Mucosa of descending colon (tissue), 3 donors: ENCODE results near the gene ZNF423. TPM values are rescaled to one million over a fixed set of nuclear protein-coding genes. Genes with fewer than 3 reads are reported as not detected.

Source experiments
- ATAC-seq: fragments of 200-7000 bp; cut with Tn5 transposase; one replicate; pipeline ENCODE4 v1.9.1; 2020; ENCODE audit warnings: mild to moderate bottlenecking, moderate library complexity
- DNase-seq, 3 donors: peaks; one replicate each; pipeline ENCODE4 v3.0.0-alpha.2; 2020
- H3K36me3 ChIP-seq: fragments of 200-600 bp; one replicate; pipeline ENCODE4 v1.8.0; 2021; ENCODE audit warnings: low read depth, mild to moderate bottlenecking
- H3K4me1 ChIP-seq: fragments of 200-600 bp; one replicate; pipeline ENCODE4 v1.8.0; 2021; ENCODE audit warnings: low read depth, mild to moderate bottlenecking
- H3K4me3 ChIP-seq: fragments of 200-600 bp; one replicate; pipeline ENCODE4 v1.8.0; 2021; ENCODE audit warnings: mild to moderate bottlenecking
- H3K9me3 ChIP-seq: fragments of 200-600 bp; one replicate; pipeline ENCODE4 v1.8.0; 2021; ENCODE audit warnings: mild to moderate bottlenecking
- CTCF ChIP-seq: fragments of 200-600 bp; IDR thresholded peaks from one replicate; pipeline ENCODE4 v1.8.0; 2022; ENCODE audit warnings: antibody characterized with exemption, mild to moderate bottlenecking
- intact Hi-C, 2 donors: fragments of 100-400 bp; cut with DNase I in 1 of 2; cut with micrococcal nuclease in 1 of 2; formaldehyde crosslinking; loops; one replicate each; pipeline versions ENCODE4 v1.11.0 to v1.11.1; 2022; cut with DNase I, micrococcal nuclease
- total RNA-seq, 3 donors: library from RNA; stranded (reverse); fragmentation: NEBNext Ultra II Directional in 2 of 3; extraction: Animal tissue kit (Norgen Biotek cat#: 25700) in 2 of 3; gene quantifications; one replicate each; pipeline versions ENCODE4 v1.2.1 to v1.2.4, GENCODE V29; 2021 to 2023
- donor health status: DM: no; HTN: no; CAD: no; lungs with moderate emphysema.
- donor health status: DM: no; HTN: no; CAD: no.
- donor health status: DM: no; HTN: yes; CAD: no.

Gene ZNF423
- total RNA-seq, 3 donors from 2014 or later, result 6.7 to 11.6 (median 11.0) TPM

- no peaks in the 10 kb centered on the region for H3K4me1 ChIP-seq
- no peak for ATAC-seq
- H3K4me3 ChIP-seq, result no peak overlapping the region
- H3K9me3 ChIP-seq, result no peaks in the 10 kb centered on the region
- TF ChIP-seq CTCF, result no peak
- H3K36me3 ChIP-seq, result no peaks in the 10 kb centered on the region
- intact Hi-C loops, result no loop called here
- no peak for DNase-seq
Observed at GRCh38 chr16:49717689-49718088, 138.2 kb downstream of the ZNF423 start.

GRCh38 chr16:49716339-49716934 lies 139.5 kb downstream of the ZNF423 start:
- no peak for TF ChIP-seq CTCF
- no peaks in the 10 kb centered on the region for H3K9me3 ChIP-seq
- DNase-seq (no peak), ATAC-seq (no peak)
- no peak overlapping the region for H3K4me3 ChIP-seq
- H3K36me3 ChIP-seq, result no peaks in the 10 kb centered on the region
- H3K4me1 ChIP-seq, result no peaks in the 10 kb centered on the region
- intact Hi-C loops, result no loop called here

GRCh38 chr16:49713770-49714169 lies 142.1 kb downstream of the ZNF423 start:
- ATAC-seq (no peak), DNase-seq (no peak)
- Histone ChIP-seq H3K36me3 (no peaks in the 10 kb centered on the region), H3K9me3 (no peaks in the 10 kb centered on the region), H3K4me3 (no peak overlapping the region), H3K4me1 (no peaks in the 10 kb centered on the region)
- no peak for TF ChIP-seq CTCF
- intact Hi-C loops, result no loop called here

GRCh38 chr16:49712542-49712941 lies 143.4 kb downstream of the ZNF423 start:
- no peak overlapping the region for H3K4me3 ChIP-seq
- no peak for ATAC-seq
- no peaks in the 10 kb centered on the region for H3K36me3 ChIP-seq
- no peak for TF ChIP-seq CTCF
- no peaks in the 10 kb centered on the region for H3K4me1 ChIP-seq
- no peaks in the 10 kb centered on the region for H3K9me3 ChIP-seq
- DNase-seq, result no peak
- intact Hi-C loops, result no loop called here

- Histone ChIP-seq H3K4me1 (no peaks in the 10 kb centered on the region), H3K36me3 (no peaks in the 10 kb centered on the region), H3K4me3 (no peak overlapping the region), H3K9me3 (no peaks in the 10 kb centered on the region)
- intact Hi-C loops, result no loop called here
- TF ChIP-seq CTCF, result no peak
- DNase-seq (no peak), ATAC-seq (no peak)
Observed at GRCh38 chr16:49712106-49712505, 143.8 kb downstream of the ZNF423 start.

GRCh38 chr16:49709057-49709456 lies 146.9 kb downstream of the ZNF423 start:
- H3K36me3 ChIP-seq, result no peaks in the 10 kb centered on the region
- intact Hi-C loops, result no loop called here
- DNase-seq (no peak), ATAC-seq (no peak)
- TF ChIP-seq CTCF, result no peak
- no peak overlapping the region for H3K4me3 ChIP-seq
- no peaks in the 10 kb centered on the region for H3K4me1 ChIP-seq
- H3K9me3 ChIP-seq, result no peaks in the 10 kb centered on the region
